Measurements from ENCODE around the gene OGFOD3. TPM values are rescaled to one million over a fixed set of nuclear protein-coding genes. Genes with fewer than 3 reads are reported as not detected.
A peak's percentile ranks its signal among the peaks of the same experiment; 100 is the strongest.

The OGFOD3 gene
- total RNA-seq, 1 donor from 2014 or later, result 23.5 TPM

DNA sequence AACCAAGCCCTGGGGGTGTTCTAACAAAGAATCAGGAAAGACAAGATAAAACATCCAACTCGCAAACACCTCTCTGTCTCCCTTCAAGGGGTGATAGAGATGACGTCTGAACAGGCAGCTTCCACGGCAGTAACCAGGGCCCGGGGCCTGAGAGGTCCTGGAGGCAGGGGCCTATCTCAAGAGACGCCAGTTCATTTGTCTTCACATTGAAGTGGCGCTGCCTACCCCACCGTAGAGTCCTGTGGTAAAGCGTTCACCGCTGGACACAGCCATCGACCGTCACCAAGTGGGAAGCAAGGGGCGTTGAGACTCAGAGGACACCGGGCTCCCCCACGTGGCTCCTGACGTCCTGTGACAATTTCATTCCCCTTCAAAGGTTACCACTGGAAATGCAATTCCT lies 25.4 kb downstream of the OGFOD3 start:
- DNase-seq (ENCODE audit: low spot score), result no peak
- intact Hi-C loops (cut with DNase I), result no loop called here
- ATAC-seq, result no peak

GRCh38 chr17:82392209-82392920 lies 26.0 kb downstream of the OGFOD3 start:
- DNase-seq (ENCODE audit: low spot score) (no peak), ATAC-seq (no peak)
- intact Hi-C loops (cut with DNase I), result no loop called here

DNA sequence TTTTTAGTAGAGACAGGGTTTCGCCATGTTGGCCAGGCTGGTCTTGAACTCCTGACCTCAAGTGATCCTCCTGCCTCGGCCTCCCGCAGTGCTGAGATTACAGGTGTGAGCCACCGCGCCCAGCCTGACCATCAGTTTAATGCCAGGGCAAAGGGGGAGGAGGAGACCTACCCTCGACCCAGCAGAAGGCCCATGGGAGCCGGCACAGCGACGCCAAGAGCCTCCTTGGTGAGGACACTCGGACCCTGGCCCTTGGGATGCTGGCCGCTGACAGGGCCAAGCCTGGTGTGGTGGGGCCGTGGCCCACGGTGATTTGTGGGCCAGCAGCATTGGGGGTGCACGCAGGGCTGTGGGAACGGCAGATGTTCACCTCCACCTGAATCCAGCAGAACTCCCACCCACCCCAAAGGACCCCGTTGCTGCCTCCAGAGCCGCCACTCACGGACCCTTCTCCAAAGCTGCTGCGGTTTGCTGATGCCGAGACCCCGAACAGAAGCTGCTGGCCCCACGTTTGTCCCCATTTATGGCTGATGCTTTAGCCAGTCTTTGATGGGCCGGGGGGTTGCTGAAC lies 26.8 kb downstream of the OGFOD3 start:
- ATAC-seq (no peak), DNase-seq (ENCODE audit: low spot score) (no peak)
- intact Hi-C loops (cut with DNase I), result no loop called here

- ATAC-seq, result no peak
- intact Hi-C loops (cut with DNase I), result no loop called here
- DNase-seq (ENCODE audit: low spot score), result no peak
Observed at GRCh38 chr17:82390860-82391435, 27.4 kb downstream of the OGFOD3 start.

- no peak for DNase-seq (ENCODE audit: low spot score)
- intact Hi-C loops (cut with DNase I), result no loop called here
- ATAC-seq, result no peak
Observed at GRCh38 chr17:82390015-82390859, 28.1 kb downstream of the OGFOD3 start.

DNA sequence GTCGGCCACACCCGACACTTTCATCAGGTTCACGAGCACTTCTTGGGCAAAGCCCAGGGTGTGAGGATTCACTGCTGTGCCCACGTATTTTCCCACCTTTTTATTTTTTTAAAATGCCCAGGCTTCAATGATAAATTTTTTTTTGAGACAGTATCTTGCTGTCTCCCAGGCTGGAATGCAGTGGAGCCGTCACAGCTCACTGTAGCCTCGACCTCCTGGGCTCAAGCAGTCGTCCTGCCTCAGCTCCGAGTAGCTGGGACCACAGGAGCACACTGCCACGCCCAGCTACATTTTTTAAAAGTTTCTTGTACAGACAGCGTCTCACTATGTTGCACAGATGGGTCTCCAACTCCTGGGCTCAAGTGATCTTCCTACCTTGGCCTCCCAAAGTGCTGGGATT lies 29.0 kb downstream of the OGFOD3 start:
- ATAC-seq, result no peak

GRCh38 chr17:82388922-82389283 lies 29.5 kb downstream of the OGFOD3 start:
- intact Hi-C loops (cut with DNase I), result no loop called here
- DNase-seq (ENCODE audit: low spot score) (no peak), ATAC-seq (no peak)

More for the DNA sequence above, 29.0 kb downstream of the OGFOD3 start:
- DNase-seq (ENCODE audit: low spot score), result no peak
- intact Hi-C loops (cut with DNase I), result no loop called here

DNA sequence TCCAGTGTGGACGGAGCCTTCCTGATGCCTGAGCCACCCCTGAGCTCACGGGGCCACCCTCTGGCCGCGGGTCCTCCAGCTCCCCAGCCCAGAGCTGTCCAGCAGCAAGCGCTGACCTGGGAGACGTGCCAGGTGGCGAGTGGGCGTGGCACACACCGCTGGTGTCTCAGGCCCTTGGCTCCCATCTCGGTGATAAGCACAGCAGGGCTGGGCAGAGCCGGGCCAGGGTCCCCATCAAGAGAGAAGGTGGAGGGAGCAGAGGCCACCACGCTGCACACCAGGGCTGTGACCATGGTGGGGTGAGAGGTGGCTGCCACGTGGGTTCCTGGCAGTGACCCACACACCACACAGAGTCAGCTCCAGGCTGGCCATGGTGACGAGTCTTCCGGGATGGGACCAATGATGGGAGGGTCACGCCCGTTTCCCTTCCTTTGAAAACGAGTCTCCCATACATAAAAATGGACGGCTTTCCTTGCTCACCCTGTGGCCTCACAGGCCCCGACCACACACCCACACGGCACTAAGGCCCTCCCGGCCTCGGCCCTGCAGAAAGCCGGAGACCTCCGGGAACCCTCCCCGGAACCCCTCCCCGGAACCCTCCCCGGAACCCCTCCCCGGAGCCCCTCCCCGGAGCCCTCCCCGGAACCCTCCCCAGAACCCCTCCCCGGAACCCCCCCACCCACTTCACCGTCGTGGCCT lies 30.0 kb downstream of the OGFOD3 start:
- intact Hi-C loops (cut with DNase I), result no loop called here
- DNase-seq (ENCODE audit: low spot score), result no peak
- ATAC-seq, result no peak

DNA sequence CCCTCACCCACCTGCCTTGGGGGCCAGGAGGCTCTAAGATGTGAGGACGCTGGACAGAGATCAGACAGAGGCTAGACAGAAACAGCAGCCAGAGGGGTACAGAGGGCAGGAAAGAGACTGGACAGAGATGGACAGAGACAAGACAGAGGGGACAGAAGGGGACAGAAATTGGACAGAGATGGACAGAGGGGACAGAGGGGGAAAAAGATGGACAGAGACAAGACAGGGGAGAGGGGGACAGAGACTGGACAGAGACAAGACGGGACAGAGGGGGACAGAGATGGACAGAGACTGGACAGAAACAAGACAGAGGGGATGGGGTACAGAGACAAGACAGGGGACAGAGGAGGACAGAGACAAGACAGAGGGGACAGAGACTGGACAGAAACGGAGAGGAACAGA lies 30.7 kb downstream of the OGFOD3 start:
- intact Hi-C loops (cut with DNase I), result no loop called here
- DNase-seq (ENCODE audit: low spot score) (no peak), ATAC-seq (no peak)

DNA sequence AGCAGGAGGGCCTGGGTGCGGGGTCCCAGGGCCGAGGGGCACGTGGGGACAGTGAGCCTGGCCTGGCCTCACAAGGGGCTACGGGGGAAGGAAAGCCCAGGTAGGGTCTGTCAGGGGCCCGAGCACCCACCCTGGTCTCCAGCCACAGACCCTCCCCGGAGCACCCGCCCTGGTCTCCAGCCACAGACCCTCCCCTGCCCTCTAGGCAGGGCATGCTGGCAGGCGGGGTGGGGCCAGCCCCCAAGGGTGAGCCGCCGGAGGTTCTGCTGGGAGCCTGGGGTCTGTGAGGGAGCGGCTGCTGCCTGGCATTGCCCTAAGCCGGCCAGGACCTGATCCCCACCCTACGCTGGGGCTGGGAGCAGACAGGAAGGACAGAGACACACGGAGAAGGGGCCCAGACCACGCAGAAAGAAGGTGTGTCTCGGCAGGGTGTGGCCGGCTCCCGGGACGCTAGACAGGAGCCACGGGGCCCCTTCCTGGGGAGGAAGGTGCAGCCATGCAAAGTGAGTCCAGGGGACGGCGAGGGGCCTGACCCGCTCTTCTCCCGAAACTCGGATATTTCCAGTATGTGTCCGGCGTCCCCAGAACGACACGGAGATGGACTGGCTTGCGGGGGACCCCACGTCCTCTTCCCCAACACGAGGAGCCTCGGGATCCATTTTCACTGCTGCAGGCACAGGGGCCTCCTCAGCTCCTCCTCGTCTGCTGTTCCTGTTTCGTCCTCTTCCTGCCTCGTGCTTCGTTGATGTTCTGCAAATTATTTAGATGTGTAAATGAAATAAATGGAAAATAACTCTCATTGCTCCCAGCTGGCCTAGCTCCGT lies 31.3 kb downstream of the OGFOD3 start:
- ATAC-seq, result peak; percentile 1
- intact Hi-C loops (cut with DNase I), result no loop called here
- no peak for DNase-seq (ENCODE audit: low spot score)

DNA sequence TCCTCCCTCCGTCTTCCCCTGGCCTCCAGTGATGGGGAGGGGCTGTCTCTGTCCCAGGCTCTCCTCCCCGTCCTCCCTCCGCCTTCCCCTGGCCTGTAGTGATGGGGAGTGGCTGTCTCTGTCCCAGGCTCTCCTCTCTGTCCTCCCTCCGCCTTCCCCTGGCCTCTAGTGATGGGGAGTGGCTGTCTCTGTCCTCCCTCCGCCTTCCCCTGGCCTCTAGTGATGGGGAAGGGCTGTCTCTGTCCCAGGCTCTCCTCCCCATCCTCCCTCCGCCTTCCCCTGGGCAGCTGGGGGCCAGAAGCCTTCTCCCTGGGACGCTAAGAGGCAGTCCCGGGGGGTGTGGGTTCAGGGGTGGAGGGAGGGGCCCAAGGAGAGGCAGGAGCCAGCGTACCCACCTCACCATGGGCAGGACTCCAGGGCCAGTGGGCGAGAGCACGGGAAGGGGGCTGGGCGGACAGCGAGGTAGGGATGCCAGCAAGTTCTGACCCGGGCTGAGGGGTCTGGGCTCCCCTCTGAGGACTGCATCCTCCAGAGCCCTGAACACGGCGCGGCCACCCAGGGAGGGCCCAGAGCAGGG lies 32.0 kb downstream of the OGFOD3 start:
- ATAC-seq (peak; percentile 47), DNase-seq (ENCODE audit: low spot score) (no peak)
- intact Hi-C loops (cut with DNase I), result no loop called here

GRCh38 chr17:82385559-82386254 lies 32.7 kb downstream of the OGFOD3 start:
- peak; percentile 11 for ATAC-seq
- intact Hi-C loops (cut with DNase I), result no loop called here
- no peak for DNase-seq (ENCODE audit: low spot score)

GRCh38 chr17:82384730-82385481 lies 33.5 kb downstream of the OGFOD3 start:
- ATAC-seq (peak; percentile 59), DNase-seq (ENCODE audit: low spot score) (no peak)
- intact Hi-C loops (cut with DNase I), result no loop called here

GRCh38 chr17:82384051-82384729 lies 34.2 kb downstream of the OGFOD3 start:
- DNase-seq (ENCODE audit: low spot score) (no peak), ATAC-seq (no peak)
- intact Hi-C loops (cut with DNase I), result no loop called here

GRCh38 chr17:82383411-82383810 lies 35.0 kb downstream of the OGFOD3 start:
- ATAC-seq (no peak), DNase-seq (ENCODE audit: low spot score) (no peak)
- intact Hi-C loops (cut with DNase I), result no loop called here

GRCh38 chr17:82382933-82383255 lies 35.5 kb downstream of the OGFOD3 start:
- intact Hi-C loops (cut with DNase I), result no loop called here
- DNase-seq (ENCODE audit: low spot score), result no peak
- ATAC-seq, result no peak

All from sciatic nerve (tissue), 2 donors.